RWPE1 (cell line): ENCODE results near the gene EFEMP1.

Source experiments
- CTCF ChIA-PET: fragments of 350-600 bp; sonication (Branson Sonifier 250); formaldehyde crosslinking; extraction: SDS; loops from one replicate; lab custom pipeline; 2021; lab: Yijun Ruan, JAX
- POLR2A ChIA-PET: fragments of 400-600 bp; formaldehyde crosslinking; extraction: SDS; loops from one replicate; lab custom pipeline; 2020; ENCODE audit warnings: antibody characterized with exemption; ENCODE audit not compliant: low non-redundant PET; lab: Yijun Ruan, JAX
- DNase-seq: peaks from one replicate; pipeline ENCODE4 v3.0.0; 2012; ENCODE audit warnings: low spot score
- H3K27ac ChIP-seq: fragments of 450-650 bp; 2 replicates; pipeline ENCODE4 v1.5.1; 2017
- CTCF ChIP-seq: fragments of 450-650 bp; conservative IDR thresholded peaks from 2 replicates; pipeline ENCODE4 v1.5.1; 2017; ENCODE audit warnings: low read depth, mild to moderate bottlenecking

EFEMP1 gene

GRCh38 chr2:55926974-55927373 lies 3.4 kb upstream of the EFEMP1 start:
- DNase-seq: no peak
- no peak for TF ChIP-seq CTCF
- no peak overlapping the region for H3K27ac ChIP-seq
- ChIA-PET POLR2A (no interaction called here), CTCF (no interaction called here)

GRCh38 chr2:55926246-55926645 lies 2.7 kb upstream of the EFEMP1 start:
- ChIA-PET CTCF (interaction anchor here (1.2 kb wide), 1 partner anchor 36 kb away, joined by 7 read pairs; no protein-coding TSS in a partner anchor), POLR2A (no interaction called here)
- no peak overlapping the region for H3K27ac ChIP-seq
- DNase-seq: no peak
- TF ChIP-seq CTCF: no peak

- POLR2A ChIA-PET: no interaction called here
- H3K27ac ChIP-seq: peak overlapping the region; percentile 83
- TF ChIP-seq CTCF: no peak
- CTCF ChIA-PET: interaction anchor here (0.6 to 2.1 kb wide), 3 partner anchors 12 to 90 kb away, joined by 3 to 11 read pairs (median 4); no protein-coding TSS in a partner anchor
- no peak for DNase-seq
Measured at GRCh38 chr2:55923982-55924321, 370 bp upstream of the EFEMP1 start.

- POLR2A ChIA-PET: interaction anchor here (0.6 kb wide), 1 partner anchor 47 kb away, joined by 3 read pairs; no protein-coding TSS in a partner anchor
- DNase-seq: peak; percentile 26
- TF ChIP-seq CTCF: no peak
- CTCF ChIA-PET: interaction anchor here (0.7 to 2.1 kb wide), 4 partner anchors 39 to 151 kb away, joined by 3 to 11 read pairs (median 4); no protein-coding TSS in a partner anchor
- H3K27ac ChIP-seq: peak overlapping the region; percentile 83
Measured at GRCh38 chr2:55922291-55922907, 1.2 kb downstream of the EFEMP1 start.

DNA sequence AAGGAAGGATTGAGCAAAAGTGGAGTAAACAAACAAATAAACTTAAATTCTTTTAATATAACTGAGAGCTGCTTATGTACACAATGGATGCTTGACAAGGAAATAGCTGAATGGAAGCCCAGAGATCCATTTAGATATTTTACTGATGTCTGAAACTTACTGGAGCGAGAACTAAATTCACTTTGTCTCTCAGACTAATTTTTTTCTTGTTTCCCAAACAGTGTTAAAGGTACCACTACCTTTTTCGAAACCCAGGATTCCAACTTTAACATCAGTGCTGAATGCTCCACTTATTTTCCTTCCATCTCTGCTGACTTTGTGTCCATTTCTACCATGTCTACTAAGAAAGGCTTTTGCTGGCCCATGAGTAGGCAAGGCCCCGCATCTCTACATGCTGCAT lies 4.0 kb downstream of the EFEMP1 start:
- H3K27ac ChIP-seq: no peak overlapping the region
- no peak for TF ChIP-seq CTCF
- CTCF ChIA-PET: interaction anchor here (0.8 kb wide), 1 partner anchor 148 kb away, joined by 3 read pairs; no protein-coding TSS in a partner anchor
- no peak for DNase-seq
- POLR2A ChIA-PET: no interaction called here

DNA sequence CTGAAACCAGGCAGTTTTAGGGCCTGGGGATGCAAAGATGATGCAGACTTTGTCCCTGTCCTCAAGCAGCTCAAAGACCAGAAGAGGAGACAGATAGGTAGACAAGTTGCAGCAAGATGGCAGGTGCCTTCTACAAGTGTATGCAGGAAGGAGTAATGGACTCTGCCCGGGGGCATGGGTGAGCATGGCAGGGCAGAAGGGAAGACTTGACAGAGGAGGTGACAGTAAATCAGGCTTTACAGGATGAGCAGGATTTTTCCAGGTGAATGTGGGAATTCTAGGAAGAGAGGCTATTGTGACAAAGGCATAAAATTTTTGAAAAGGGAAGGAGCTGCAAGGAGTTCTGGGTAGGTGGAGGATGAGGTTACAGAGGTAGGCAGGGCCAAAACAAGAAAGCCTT lies 4.7 kb downstream of the EFEMP1 start:
- no peak for TF ChIP-seq CTCF
- H3K27ac ChIP-seq: no peak overlapping the region
- ChIA-PET POLR2A (no interaction called here), CTCF (interaction anchor here (0.8 kb wide), 1 partner anchor 147 kb away, joined by 3 read pairs; no protein-coding TSS in a partner anchor)
- DNase-seq: no peak
